SHP77 (cell line): ENCODE results near the gene LRRC4C.

Experiments
- DNase-seq, 2 experiments: peaks; one replicate each; lab custom pipeline; 2025; lab: John Stamatoyannopoulos, UW

Gene LRRC4C

GRCh38 chr11:40467771-40468170 lies 991.7 kb downstream of the LRRC4C start:
- DNase-seq, result no peak

GRCh38 chr11:40445391-40445790 lies 1014.1 kb downstream of the LRRC4C start:
- no peak for DNase-seq

GRCh38 chr11:40444151-40444550 lies 1015.3 kb downstream of the LRRC4C start:
- no peak for DNase-seq

- DNase-seq, result no peak
Measured at GRCh38 chr11:40435344-40435743, 1024.1 kb downstream of the LRRC4C start.

- DNase-seq, result no peak
Measured at GRCh38 chr11:40434926-40435325, 1024.5 kb downstream of the LRRC4C start.

- no peak for DNase-seq
Measured at GRCh38 chr11:40432358-40432757, 1027.1 kb downstream of the LRRC4C start.

GRCh38 chr11:40425168-40425567 lies 1034.3 kb downstream of the LRRC4C start:
- DNase-seq, result no peak

GRCh38 chr11:40421208-40421981 lies 1038.1 kb downstream of the LRRC4C start:
- DNase-seq, result no peak

GRCh38 chr11:40417627-40418026 lies 1041.8 kb downstream of the LRRC4C start:
- DNase-seq, result no peak

GRCh38 chr11:40407355-40407754 lies 1052.1 kb downstream of the LRRC4C start:
- DNase-seq, result no peak

GRCh38 chr11:40405614-40406013 lies 1053.8 kb downstream of the LRRC4C start:
- DNase-seq, result no peak

- no peak for DNase-seq
Measured at GRCh38 chr11:40403321-40403720, 1056.1 kb downstream of the LRRC4C start.

GRCh38 chr11:40401132-40401853 lies 1058.2 kb downstream of the LRRC4C start:
- no peak for DNase-seq

- DNase-seq, result no peak
Measured at GRCh38 chr11:40397141-40397540, 1062.3 kb downstream of the LRRC4C start.

GRCh38 chr11:40393511-40393910 lies 1065.9 kb downstream of the LRRC4C start:
- no peak for DNase-seq

- DNase-seq, result no peak
Measured at GRCh38 chr11:40391679-40392078, 1067.8 kb downstream of the LRRC4C start.

- DNase-seq, result no peak
Measured at GRCh38 chr11:40388097-40388818, 1071.2 kb downstream of the LRRC4C start.

- DNase-seq, result no peak
Measured at GRCh38 chr11:40387240-40387980, 1072.0 kb downstream of the LRRC4C start.

GRCh38 chr11:40384991-40385390 lies 1074.5 kb downstream of the LRRC4C start:
- no peak for DNase-seq

GRCh38 chr11:40381481-40381880 lies 1078.0 kb downstream of the LRRC4C start:
- DNase-seq, result no peak

- no peak for DNase-seq
Measured at GRCh38 chr11:40380835-40381234, 1078.6 kb downstream of the LRRC4C start.

- DNase-seq, result no peak
Measured at GRCh38 chr11:40376331-40376730, 1083.1 kb downstream of the LRRC4C start.
